H1 (cell line): Measurements from ENCODE around the gene EFCAB13. TPM values are rescaled to one million over a fixed set of nuclear protein-coding genes. Genes with fewer than 3 reads are reported as not detected.

Experiments used
- CTCF ChIA-PET: fragments of 300-600 bp; sonication (Branson Sonifier 250); formaldehyde crosslinking; loops from one replicate; lab custom pipeline; 2021; ENCODE audit not compliant: partially characterized antibody; lab: Charles Lee
- POLR2A ChIA-PET: fragments of 300-600 bp; sonication (Branson Sonifier 250); formaldehyde crosslinking; loops from one replicate; lab custom pipeline; 2021; ENCODE audit warnings: inconsistent platforms; ENCODE audit not compliant: partially characterized antibody; lab: Charles Lee
- DNase-seq, 2 experiments: peaks; one replicate each; pipeline versions ENCODE4 v3.0.0 to v3.0.0-alpha.2; 2010 to 2022; ENCODE audit warnings: low spot score in 2 of 2, low read depth in 1 of 2, mixed read lengths in 1 of 2
- FAIRE-seq: peaks from 2 replicates; lab custom pipeline; 2011; peaks lifted over from hg19 to GRCh38; lab: Jason Lieb, UNC
- H2AFZ ChIP-seq: 2 replicates; pipeline ENCODE4 v1.8.1; 2012; ENCODE audit warnings: low read length, inconsistent platforms
- H2AK5ac ChIP-seq: 2 replicates; pipeline ENCODE4 v1.6.1; 2013; ENCODE audit warnings: low read depth, low read length
- H2BK120ac ChIP-seq: replicated peaks from 2 replicates; pipeline ENCODE3; 2013; ENCODE audit warnings: low read depth, low read length, inconsistent platforms
- H2BK12ac ChIP-seq: 2 replicates; pipeline ENCODE4 v1.6.1; 2013; ENCODE audit warnings: low read depth, low read length
- H2BK15ac ChIP-seq: 2 replicates; pipeline ENCODE4 v1.6.1; 2013; ENCODE audit warnings: low read length
- H2BK20ac ChIP-seq: 2 replicates; pipeline ENCODE4 v1.6.1; 2013; ENCODE audit warnings: low read length
- H2BK5ac ChIP-seq: 2 replicates; pipeline ENCODE4 v1.6.1; 2013; ENCODE audit warnings: low read depth, low read length
- H3K14ac ChIP-seq: 2 replicates; pipeline ENCODE4 v1.6.1; 2013; ENCODE audit warnings: inconsistent platforms; ENCODE audit not compliant: insufficient read length
- H3K18ac ChIP-seq: 2 replicates; pipeline ENCODE4 v1.6.1; 2013; ENCODE audit warnings: low read length; ENCODE audit errors: extremely low read depth
- H3K23ac ChIP-seq: 2 replicates; pipeline ENCODE4 v1.6.1; 2013; ENCODE audit warnings: inconsistent platforms; ENCODE audit not compliant: insufficient read length
- H3K23me2 ChIP-seq: 2 replicates; pipeline ENCODE4 v1.6.1; 2013; ENCODE audit warnings: low read depth, low read length
- H3K27ac ChIP-seq: 2 replicates; pipeline ENCODE4 v1.6.1; 2011; ENCODE audit warnings: low read depth, low read length, inconsistent platforms
- H3K27me3 ChIP-seq, 4 experiments: replicated peaks in 1 of 4; 1 replicate in 1 of 4; 2 replicates in 3 of 4; pipeline versions ENCODE4 v1.6.1 to v1.8.1; 2011 to 2013; ENCODE audit warnings: low read length in 3 of 4, mild to moderate bottlenecking in 3 of 4, inconsistent platforms in 2 of 4, mixed read lengths in 2 of 4, moderate library complexity in 1 of 4; ENCODE audit not compliant: control insufficient read depth in 3 of 4, insufficient read depth in 3 of 4; ENCODE audit errors: extremely low read depth in 1 of 4
- H3K36me3 ChIP-seq, 4 experiments: 2 replicates each; pipeline versions ENCODE4 v1.6.1 to v1.8.1; 2011 to 2013; ENCODE audit warnings: mild to moderate bottlenecking in 4 of 4, low read length in 3 of 4, moderate library complexity in 2 of 4, control low read depth in 1 of 4, inconsistent platforms in 1 of 4; ENCODE audit not compliant: insufficient read depth in 4 of 4, control insufficient read depth in 2 of 4
- H3K4ac ChIP-seq: replicated peaks from 2 replicates; pipeline ENCODE3; 2013; ENCODE audit warnings: low read length, low read depth, mixed read lengths, inconsistent platforms; ENCODE audit not compliant: insufficient read length
- H3K4me1 ChIP-seq, 4 experiments: replicated peaks in 1 of 4; 1 replicate in 1 of 4; 2 replicates in 3 of 4; pipeline versions ENCODE4 v1.6.1 to v1.8.1; 2011 to 2013; ENCODE audit warnings: low read length in 3 of 4, inconsistent platforms in 2 of 4, mixed read lengths in 1 of 4; ENCODE audit not compliant: insufficient read depth in 4 of 4, control insufficient read depth in 3 of 4
- H3K4me2 ChIP-seq, 2 experiments: 2 replicates each; pipeline versions ENCODE4 v1.6.1 to v1.8.1; 2011 to 2013; ENCODE audit warnings: low read depth in 2 of 2, low read length in 2 of 2, control low read depth in 1 of 2, inconsistent platforms in 1 of 2, mild to moderate bottlenecking in 1 of 2; ENCODE audit not compliant: insufficient read depth in 1 of 2
- H3K4me3 ChIP-seq, 4 experiments: fragments of 200-600, 300-600 bp in 1 of 4; sonication (generic), shearing (Covaris generic), sonication (Bioruptor Twin) in 1 of 4; 2 replicates each; pipeline versions ENCODE4 v1.5.1 to v1.8.1; 2011 to 2016; ENCODE audit warnings: low read length in 4 of 4, low read depth in 3 of 4, control low read depth in 2 of 4, inconsistent platforms in 2 of 4, mild to moderate bottlenecking in 2 of 4, mixed read lengths in 1 of 4, moderate library complexity in 1 of 4; ENCODE audit not compliant: insufficient read depth in 2 of 4; ENCODE audit errors: extremely low read depth in 1 of 4
- H3K56ac ChIP-seq: replicated peaks from 2 replicates; pipeline ENCODE3; 2013; ENCODE audit warnings: low read depth, mild to moderate bottlenecking, mixed read lengths, low read length, inconsistent platforms; ENCODE audit not compliant: insufficient read length
- H3K79me1 ChIP-seq: 2 replicates; pipeline ENCODE4 v1.6.1; 2013; ENCODE audit warnings: low read depth, low read length, control low read depth
- H3K79me2 ChIP-seq, 2 experiments: 2 replicates each; pipeline versions ENCODE4 v1.6.1 to v1.8.1; 2012 to 2013; ENCODE audit warnings: low read length in 2 of 2, mild to moderate bottlenecking in 2 of 2, inconsistent platforms in 1 of 2; ENCODE audit not compliant: insufficient read depth in 2 of 2, control insufficient read depth in 1 of 2
- H3K9ac ChIP-seq, 4 experiments: replicated peaks in 1 of 4; 1 replicate in 1 of 4; 2 replicates in 3 of 4; pipeline versions ENCODE4 v1.6.1 to v1.8.1; 2011 to 2013; ENCODE audit warnings: low read depth in 3 of 4, low read length in 3 of 4, control low read depth in 2 of 4, mild to moderate bottlenecking in 2 of 4, moderate library complexity in 2 of 4, inconsistent platforms in 1 of 4; ENCODE audit errors: extremely low read depth in 1 of 4
- H3K9me3 ChIP-seq, 2 experiments: 2 replicates each; pipeline versions ENCODE4 v1.6.1 to v1.8.1; 2012 to 2013; ENCODE audit warnings: mild to moderate bottlenecking in 2 of 2, moderate library complexity in 2 of 2, control low read depth in 1 of 2, inconsistent platforms in 1 of 2, low read depth in 1 of 2, low read length in 1 of 2, mixed read lengths in 1 of 2; ENCODE audit not compliant: insufficient read depth in 2 of 2
- H4K20me1 ChIP-seq, 2 experiments: replicated peaks in 1 of 2; 2 replicates each; pipeline versions ENCODE3 to v1.8.1; 2011 to 2013; ENCODE audit warnings: inconsistent platforms in 2 of 2, low read length in 2 of 2, mild to moderate bottlenecking in 1 of 2; ENCODE audit not compliant: insufficient read depth in 2 of 2, control insufficient read depth in 1 of 2
- H4K5ac ChIP-seq: 2 replicates; pipeline ENCODE4 v1.6.1; 2013; ENCODE audit warnings: low read length, low read depth, mixed read lengths, inconsistent platforms; ENCODE audit not compliant: insufficient read length
- H4K8ac ChIP-seq: 2 replicates; pipeline ENCODE4 v1.8.0; 2013; ENCODE audit warnings: mild to moderate bottlenecking, moderate library complexity, low read length, inconsistent platforms; ENCODE audit not compliant: insufficient read depth; ENCODE audit errors: extremely low read depth
- H4K91ac ChIP-seq: replicated peaks from 2 replicates; pipeline ENCODE3; 2013; ENCODE audit warnings: low read length, mixed read lengths, inconsistent platforms; ENCODE audit not compliant: insufficient read length
- BACH1 ChIP-seq: IDR thresholded peaks from 2 replicates; pipeline ENCODE4 v1.6.1; 2012; ENCODE audit warnings: low read length, improper control_type of control experiment
- BRCA1 ChIP-seq: IDR thresholded peaks from 2 replicates; pipeline ENCODE4 v1.6.1; 2012; ENCODE audit warnings: low read depth, low read length, improper control_type of control experiment
- CHD2 ChIP-seq: IDR thresholded peaks from 2 replicates; pipeline ENCODE4 v1.6.1; 2012; ENCODE audit warnings: low read length, improper control_type of control experiment
- CREB1 ChIP-seq: IDR thresholded peaks from 2 replicates; pipeline ENCODE4 v1.6.1; 2012; ENCODE audit warnings: inconsistent platforms
- NANOG ChIP-seq: IDR thresholded peaks from 2 replicates; pipeline ENCODE4 v1.6.1; 2011; ENCODE audit warnings: low read length, low read depth, mild to moderate bottlenecking, inconsistent platforms; ENCODE audit not compliant: insufficient read depth, poor library complexity, severe bottlenecking
- NRF1 ChIP-seq: IDR thresholded peaks from 2 replicates; pipeline ENCODE4 v1.6.1; 2011; ENCODE audit warnings: mild to moderate bottlenecking, low read depth, low read length, improper control_type of control experiment
- POLR2A ChIP-seq, 2 experiments: IDR thresholded peaks; 1 replicate in 1 of 2; 2 replicates in 1 of 2; pipeline ENCODE4 v1.6.1; 2011; ENCODE audit warnings: low read depth in 2 of 2, low read length in 2 of 2, mild to moderate bottlenecking in 2 of 2; ENCODE audit errors: control extremely low read depth in 1 of 2
- RAD21 ChIP-seq, 2 experiments: IDR thresholded peaks in 1 of 2; conservative IDR thresholded peaks in 1 of 2; 2 replicates each; pipeline ENCODE4 v1.6.1; 2011; ENCODE audit warnings: low read depth in 2 of 2, low read length in 2 of 2, improper control_type of control experiment in 1 of 2, inconsistent platforms in 1 of 2, mild to moderate bottlenecking in 1 of 2, moderate library complexity in 1 of 2
- SIRT6 ChIP-seq: IDR thresholded peaks from one replicate; pipeline ENCODE4 v1.7.1; 2012; ENCODE audit warnings: low read length, inconsistent platforms
- SRF ChIP-seq: IDR thresholded peaks from 2 replicates; pipeline ENCODE4 v1.6.1; 2011; ENCODE audit warnings: mild to moderate bottlenecking, low read depth, low read length, moderate library complexity
- TAF1 ChIP-seq: IDR thresholded peaks from 2 replicates; pipeline ENCODE4 v1.6.1; 2011; ENCODE audit warnings: mild to moderate bottlenecking, low read depth, low read length
- TAF7 ChIP-seq: optimal IDR thresholded peaks from 2 replicates; pipeline ENCODE3; 2011; ENCODE audit warnings: low read depth, mild to moderate bottlenecking, inconsistent platforms, low read length, moderate library complexity, borderline replicate concordance
- TCF12 ChIP-seq: IDR thresholded peaks from 2 replicates; pipeline ENCODE4 v1.6.1; 2011; ENCODE audit warnings: low read depth, mild to moderate bottlenecking, low read length
- ZNF274 ChIP-seq: IDR thresholded peaks from 2 replicates; pipeline ENCODE4 v1.7.0; 2012; ENCODE audit warnings: low read length, borderline replicate concordance; ENCODE audit errors: extremely low read depth
- WGBS, 2 experiments: shearing (Covaris generic) in 1 of 2; methylation state at CpG; one replicate each; pipeline versions ENCODE4 v1.1.6 to v1.1.7; 2013 to 2015; ENCODE audit warnings: low lambda C conversion rate in 2 of 2, mixed read lengths in 2 of 2, inconsistent platforms in 1 of 2, low coverage in 1 of 2, missing lambda C conversion rate in 1 of 2; ENCODE audit not compliant: insufficient replicate concordance in 2 of 2, insufficient coverage in 1 of 2, insufficient read length in 1 of 2; ENCODE audit errors: extremely low coverage in 1 of 2, missing lambda C conversion rate in 1 of 2; 5-methylcytosine and 5-hydroxymethylcytosine counted together
- polyA plus RNA-seq, 7 experiments: library from polyadenylated mRNA; depleted of rRNA in 3 of 7; stranded (reverse) in 5 of 7; unstranded in 2 of 7; fragments of >200 nt in 5 of 7; fragments of 200-250 nt in 2 of 7; gene quantifications; 1 replicate in 5 of 7; 2 replicates in 1 of 7; 4 replicates in 1 of 7; pipeline versions ENCODE4 v1.2.1 to v1.2.3, GENCODE V29; 2011 to 2013; ENCODE audit warnings: missing spikeins in 2 of 7, mixed read lengths in 2 of 7
- total RNA-seq: library from RNA; stranded (reverse); fragmentation: NEBNext Ultra II Directional; extraction: Animal tissue kit (Norgen Biotek cat#: 25700); gene quantifications from 2 replicates; pipeline ENCODE4 v1.2.1, GENCODE V29; 2021

EFCAB13 gene
- total and polyA plus RNA-seq, 2 of the 8 experiments (the other 6 are each of a cell fraction or from before 2014, with no cell fraction given): 0.12 to 2.0 TPM

- FAIRE-seq: no peak
- Histone ChIP-seq H3K18ac (no peak overlapping the region), H4K8ac (no peak overlapping the region), H3K4me3 (no peak overlapping the region), H2AK5ac (no peak overlapping the region), H3K56ac (no peak overlapping the region), H3K4me1 (peaks cover 0 to 3% (median under 1%) of the 10 kb centered on the region in 4 experiments; a peak in 4 of 7 replicates), H2BK12ac (no peak overlapping the region), H2BK15ac (no peak overlapping the region), H2BK120ac (no peak overlapping the region), H2BK5ac (no peak overlapping the region), H3K79me1 (no peaks in the 10 kb centered on the region), H2BK20ac (no peak overlapping the region), H3K4ac (no peak overlapping the region), H4K20me1 (no peaks in the 10 kb centered on the region), H3K23me2 (no peaks in the 10 kb centered on the region; the same call in 1 of the 2 replicates), H3K27me3 (no peaks in the 10 kb centered on the region), H3K9ac (no peak overlapping the region), H3K9me3 (no peaks in the 10 kb centered on the region), H2AFZ (no peak overlapping the region), H3K79me2 (no peaks in the 10 kb centered on the region), H4K5ac (no peak overlapping the region), H4K91ac (no peak overlapping the region), H3K23ac (no peak overlapping the region), H3K27ac (no peak overlapping the region), H3K4me2 (no peak overlapping the region), H3K36me3 (no peaks in the 10 kb centered on the region), H3K14ac (no peak overlapping the region)
- POLR2A ChIA-PET: interaction anchor here (0.5 to 1.0 kb wide), 2 partner anchors 10 to 15 kb away, joined by 3 to 4 read pairs; no protein-coding TSS in a partner anchor
- CTCF ChIA-PET: interaction anchor here (0.8 to 1.4 kb wide), 3 partner anchors 9 to 49 kb away, joined by 3 to 12 read pairs (median 4); no protein-coding TSS in a partner anchor
- 79% methylated on average over 4 of the region's 4 CpGs; no CpG with 5 or more reads in 1 of the 2 experiments for WGBS, 2 experiments
- no peak for DNase-seq
- no peak for TF ChIP-seq CREB1
- no peak for TF ChIP-seq TAF7
- TF ChIP-seq RAD21 (IDR thresholded peaks at IDR 0.05 in 1 of 2, conservative IDR thresholded peaks at IDR 0.05 in 1 of 2; ENCODE audit: low read depth in 2 of 2, low read length in 2 of 2): no peak
- TF ChIP-seq POLR2A (IDR thresholded peaks at IDR 0.05; ENCODE audit: control extremely low read depth in 1 of 2, low read depth in 2 of 2, low read length in 2 of 2): no peak
- TF ChIP-seq TCF12: no peak
- no peak for TF ChIP-seq BRCA1
- no peak for TF ChIP-seq BACH1
- TF ChIP-seq NANOG: no peak
- TF ChIP-seq SIRT6: no peak
- TF ChIP-seq SRF: no peak
- no peak for TF ChIP-seq CHD2
- TF ChIP-seq NRF1: no peak
- TF ChIP-seq ZNF274: no peak
- TF ChIP-seq TAF1: no peak
These were observed 18.3 kb upstream of the EFCAB13 start for GRCh38 chr17:47305302-47305923.
